ENCODE results near the gene CABLES2.

Gene CABLES2

GRCh38 chr20:62344782-62345181 is 62.3 kb downstream of the CABLES2 start:
- DNase-seq = no peak

- no peak for DNase-seq
Measured at GRCh38 chr20:62344092-62344491, 63.0 kb downstream of the CABLES2 start.

GRCh38 chr20:62342910-62343309 is 64.2 kb downstream of the CABLES2 start:
- no peak for DNase-seq

DNA sequence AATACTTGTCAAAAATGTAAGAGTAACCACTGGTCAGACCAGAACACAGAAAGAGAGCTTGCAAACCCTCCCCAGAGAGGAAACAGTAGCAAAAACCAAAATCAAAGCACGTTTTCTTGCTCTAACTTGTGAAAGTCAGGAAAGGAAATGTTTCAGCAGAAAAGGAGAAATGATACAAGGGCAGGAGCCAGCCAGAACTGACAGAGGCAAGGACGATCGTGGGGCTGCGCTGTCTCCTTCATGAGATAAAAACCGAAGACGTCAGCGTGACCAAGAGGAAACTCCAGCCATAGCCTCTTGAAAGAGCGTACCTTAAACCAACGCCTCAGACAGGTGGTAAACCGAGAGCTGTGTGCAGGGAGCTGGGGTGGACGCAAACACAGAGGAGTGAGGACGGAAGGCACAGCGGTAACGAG is 67.4 kb downstream of the CABLES2 start:
- DNase-seq = no peak
